KMS-11 (cell line): Measurements from ENCODE around the gene KRTAP4-11.
"Not testable (repeated sequence)": the region's sequence is repeated elsewhere in the genome, so short reads cannot be mapped to it uniquely, and the experiment has no call there.

Experiments
- H2AFZ ChIP-seq: fragments of 200-600 bp; sonication (generic); 2 replicates; pipeline ENCODE4 v1.6.1; 2016; ENCODE audit warnings: antibody characterized with exemption, mixed run types, low read depth
- H3K27ac ChIP-seq: fragments of 200-600 bp; sonication (generic); 2 replicates; pipeline ENCODE4 v1.6.1; 2016; ENCODE audit warnings: mild to moderate bottlenecking, mixed run types
- H3K27me3 ChIP-seq: fragments of 200-600 bp; sonication (generic); 2 replicates; pipeline ENCODE4 v1.6.1; 2017; ENCODE audit warnings: mild to moderate bottlenecking, low read depth, mixed run types, moderate library complexity; ENCODE audit not compliant: insufficient read depth
- H3K36me3 ChIP-seq: fragments of 200-600 bp; sonication (generic); 2 replicates; pipeline ENCODE4 v1.6.1; 2017; ENCODE audit warnings: mild to moderate bottlenecking, mixed run types; ENCODE audit not compliant: insufficient read depth
- H3K4me1 ChIP-seq: fragments of 200-600 bp; sonication (generic); 2 replicates; pipeline ENCODE4 v1.6.1; 2016; ENCODE audit warnings: mild to moderate bottlenecking, low read depth, mixed run types; ENCODE audit not compliant: poor library complexity, severe bottlenecking
- H3K4me2 ChIP-seq: fragments of 200-600 bp; sonication (generic); 2 replicates; pipeline ENCODE4 v1.7.0; 2016; ENCODE audit warnings: mild to moderate bottlenecking, mixed run types
- H3K4me3 ChIP-seq: fragments of 200-600 bp; sonication (generic); IDR thresholded peaks from 2 replicates; pipeline ENCODE4 v1.6.1; 2017; ENCODE audit warnings: low read depth, low read length, mixed read lengths; ENCODE audit not compliant: insufficient read depth
- H3K79me2 ChIP-seq: fragments of 200-600 bp; sonication (generic); 2 replicates; pipeline ENCODE4 v1.6.1; 2016; ENCODE audit warnings: low read depth, mixed run types; ENCODE audit not compliant: insufficient read depth
- H3K9ac ChIP-seq: fragments of 200-600 bp; sonication (generic); 2 replicates; pipeline ENCODE4 v1.6.1; 2016; ENCODE audit warnings: mild to moderate bottlenecking, mixed run types
- H4K20me1 ChIP-seq: fragments of 200-600 bp; sonication (generic); 2 replicates; pipeline ENCODE4 v1.6.1; 2016; ENCODE audit warnings: mild to moderate bottlenecking, mixed run types; ENCODE audit not compliant: insufficient read depth
- CTCF ChIP-seq: fragments of 200-600 bp; sonication (generic); conservative IDR thresholded peaks from 2 replicates; pipeline ENCODE4 v1.6.1; 2017; ENCODE audit warnings: low read depth, mild to moderate bottlenecking, antibody characterized with exemption, low read length, moderate library complexity, mixed read lengths

Gene KRTAP4-11

GRCh38 chr17:41140360-41141131 is 22.4 kb upstream of the KRTAP4-11 start, which contains the start of gene KRTAP4-6:
TSS of gene KRTAP4-6 (minus strand) at chr17:41140544. CDS start at chr17:41140487, 57 bp downstream.
- Histone ChIP-seq H3K9ac (no peak within 1 kb of the TSS), H3K79me2 (no peaks in the 10 kb centered on the region), H3K4me2 (no peak within 1 kb of the TSS), H2AFZ (no peak within 1 kb of the TSS), H3K36me3 (no peaks in the 10 kb centered on the region), H3K4me1 (no peaks in the 10 kb centered on the region), H3K4me3 (no peak within 1 kb of the TSS), H3K27ac (no peak within 1 kb of the TSS), H4K20me1 (no peaks in the 10 kb centered on the region), H3K27me3 (no peaks in the 10 kb centered on the region)
- no peak for TF ChIP-seq CTCF

GRCh38 chr17:41139865-41140264 is 21.7 kb upstream of the KRTAP4-11 start:
- not testable (repeated sequence) for H3K27me3 ChIP-seq, H3K27ac ChIP-seq, H3K4me2 ChIP-seq, H3K9ac ChIP-seq, H3K36me3 ChIP-seq, H2AFZ ChIP-seq, H3K4me3 ChIP-seq, H4K20me1 ChIP-seq, H3K79me2 ChIP-seq, H3K4me1 ChIP-seq

GRCh38 chr17:41133880-41134735 is 15.9 kb upstream of the KRTAP4-11 start:
- Histone ChIP-seq H3K36me3 (no peaks in the 10 kb centered on the region), H4K20me1 (no peaks in the 10 kb centered on the region), H2AFZ (no peak overlapping the region), H3K4me1 (no peaks in the 10 kb centered on the region), H3K4me2 (no peak overlapping the region), H3K79me2 (no peaks in the 10 kb centered on the region), H3K9ac (no peak overlapping the region), H3K27ac (no peak overlapping the region), H3K27me3 (no peaks in the 10 kb centered on the region), H3K4me3 (no peak overlapping the region)
- TF ChIP-seq CTCF = no peak

- Histone ChIP-seq H2AFZ (no peak overlapping the region), H3K79me2 (no peaks in the 10 kb centered on the region), H3K4me3 (no peak overlapping the region), H4K20me1 (no peaks in the 10 kb centered on the region), H3K4me2 (no peak overlapping the region), H3K9ac (no peak overlapping the region), H3K4me1 (no peaks in the 10 kb centered on the region), H3K36me3 (no peaks in the 10 kb centered on the region), H3K27me3 (no peaks in the 10 kb centered on the region), H3K27ac (no peak overlapping the region)
- TF ChIP-seq CTCF = no peak
These were observed 13.8 kb upstream of the KRTAP4-11 start for GRCh38 chr17:41131979-41132378.

DNA sequence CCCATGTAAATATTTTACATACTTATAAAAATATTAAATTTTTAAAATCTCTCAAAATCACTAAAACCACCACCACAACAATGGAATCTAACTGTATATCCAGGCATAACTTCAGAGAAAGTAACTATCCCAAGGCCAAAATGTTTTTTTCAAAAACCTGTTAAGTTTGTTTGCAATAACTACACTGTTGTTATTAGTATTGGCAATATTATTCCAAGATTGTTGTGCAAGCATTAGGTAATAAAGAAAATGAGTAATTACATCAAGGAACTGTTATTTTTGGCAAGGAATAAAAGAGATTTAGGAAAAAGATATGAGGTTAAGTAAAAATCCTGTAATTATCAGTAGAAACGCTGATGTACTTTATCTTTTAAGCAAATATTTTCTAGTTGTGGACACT is 9.2 kb upstream of the KRTAP4-11 start:
- Histone ChIP-seq H3K9ac (no peak overlapping the region), H3K79me2 (no peaks in the 10 kb centered on the region), H3K4me2 (no peak overlapping the region), H3K4me3 (no peak overlapping the region), H2AFZ (no peak overlapping the region), H3K27ac (no peak overlapping the region), H3K36me3 (no peaks in the 10 kb centered on the region), H3K27me3 (no peaks in the 10 kb centered on the region), H3K4me1 (no peaks in the 10 kb centered on the region), H4K20me1 (no peaks in the 10 kb centered on the region)
- no peak for TF ChIP-seq CTCF
